Hepatocyte (in vitro differentiated cells): Measurements from ENCODE around the gene PDCD6IP. TPM values are rescaled to one million over a fixed set of nuclear protein-coding genes. Genes with fewer than 3 reads are reported as not detected.
A peak's percentile ranks its signal among the peaks of the same experiment; 100 is the strongest.

ENCODE experiments used
- DNase-seq: peaks from one replicate; pipeline ENCODE4 v3.0.0-alpha.2; 2016; ENCODE audit warnings: low spot score
- H2AFZ ChIP-seq: fragments of 200-600 bp; sonication (generic); 2 replicates; pipeline ENCODE4 v1.6.0; 2016; ENCODE audit warnings: antibody characterized with exemption, mild to moderate bottlenecking
- H3K27ac ChIP-seq: fragments of 200-600 bp; sonication (generic); 2 replicates; pipeline ENCODE4 v1.5.1; 2016; ENCODE audit warnings: mild to moderate bottlenecking
- H3K27me3 ChIP-seq: fragments of 200-600 bp; sonication (generic); 2 replicates; pipeline ENCODE4 v1.6.1; 2016
- H3K36me3 ChIP-seq: fragments of 200-600 bp; sonication (generic); replicated peaks from 2 replicates; pipeline ENCODE4 v1.5.1; 2016; ENCODE audit warnings: low read depth; ENCODE audit not compliant: insufficient read depth
- H3K4me1 ChIP-seq: fragments of 200-600 bp; sonication (generic); 2 replicates; pipeline ENCODE4 v1.5.1; 2016; ENCODE audit warnings: mild to moderate bottlenecking, moderate library complexity; ENCODE audit not compliant: insufficient read depth
- H3K4me2 ChIP-seq: fragments of 200-600 bp; sonication (generic); 2 replicates; pipeline ENCODE4 v1.6.0; 2016
- H3K4me3 ChIP-seq: fragments of 200-600 bp; sonication (generic); 2 replicates; pipeline ENCODE4 v1.5.1; 2016; ENCODE audit warnings: mild to moderate bottlenecking
- H3K79me2 ChIP-seq: fragments of 200-600 bp; sonication (generic); 2 replicates; pipeline ENCODE4 v1.6.0; 2017; ENCODE audit warnings: mild to moderate bottlenecking
- H3K9me2 ChIP-seq: fragments of 200-600 bp; sonication (generic); replicated peaks from 2 replicates; pipeline ENCODE4 v1.6.0; 2017; ENCODE audit warnings: mild to moderate bottlenecking; ENCODE audit not compliant: insufficient read depth
- H3K9me3 ChIP-seq: fragments of 200-600 bp; sonication (generic); 2 replicates; pipeline ENCODE4 v1.5.1; 2016; ENCODE audit warnings: low read depth, mild to moderate bottlenecking
- H4K20me1 ChIP-seq: fragments of 200-600 bp; sonication (generic); 2 replicates; pipeline ENCODE4 v1.6.0; 2016; ENCODE audit warnings: mild to moderate bottlenecking; ENCODE audit not compliant: insufficient read depth, poor library complexity, severe bottlenecking
- CTCF ChIP-seq: fragments of 200-600 bp; sonication (generic); IDR thresholded peaks from 2 replicates; pipeline ENCODE4 v1.5.1; 2016; ENCODE audit warnings: antibody characterized with exemption, mild to moderate bottlenecking; ENCODE audit not compliant: poor library complexity
- EZH2 ChIP-seq: fragments of 200-600 bp; sonication (generic); IDR thresholded peaks from 2 replicates; pipeline ENCODE4 v1.6.1; 2016; ENCODE audit warnings: antibody characterized with exemption, mild to moderate bottlenecking, borderline replicate concordance
- EZH2phosphoT487 ChIP-seq: fragments of 200-600 bp; sonication (generic); IDR thresholded peaks from one replicate; pipeline ENCODE4 v1.6.1; 2018; ENCODE audit warnings: antibody characterized with exemption, mild to moderate bottlenecking, low read depth, moderate library complexity; ENCODE audit not compliant: unreplicated experiment, severe bottlenecking
- WGBS: methylation state at CpG from one replicate; pipeline ENCODE4 v1.1.6; 2016; ENCODE audit warnings: low lambda C conversion rate; ENCODE audit errors: missing lambda C conversion rate; 5-methylcytosine and 5-hydroxymethylcytosine counted together
- polyA plus RNA-seq: library from polyadenylated mRNA; unstranded; fragments of >200 nt; fragmentation: Nextera tagmentation; extraction: Ambion mirVana; gene quantifications from 2 replicates; pipeline ENCODE4 v1.2.1, GENCODE V29; 2016
- total RNA-seq: library from RNA; depleted of rRNA; stranded (reverse); fragments of >200 nt; gene quantifications from 2 replicates; pipeline ENCODE4 v1.2.3, GENCODE V29; 2014

Gene PDCD6IP
- total and polyA plus RNA-seq, 2 experiments from 2014 or later, result 83.6 to 121 TPM

- no peak overlapping the region for H2AFZ ChIP-seq
- WGBS, result 78% methylated on average over 6 of the region's 6 CpGs
- TF ChIP-seq CTCF (no peak), EZH2phosphoT487 (no peak), EZH2 (no peak)
- H3K4me3 ChIP-seq, result no peak overlapping the region
- peak; percentile 30 for DNase-seq
- no peaks in the 10 kb centered on the region for H3K36me3 ChIP-seq
- no peaks in the 10 kb centered on the region for H3K27me3 ChIP-seq
- H3K27ac ChIP-seq, result peak overlapping the region; percentile 22
- no peaks in the 10 kb centered on the region for H3K9me2 ChIP-seq
- no peaks in the 10 kb centered on the region for H3K9me3 ChIP-seq
- H4K20me1 ChIP-seq, result peaks cover 75% of the 10 kb centered on the region
- peaks cover 100% of the 10 kb centered on the region for H3K79me2 ChIP-seq
- peaks cover 15% of the 10 kb centered on the region for H3K4me1 ChIP-seq
- H3K4me2 ChIP-seq, result no peak overlapping the region
Observed at GRCh38 chr3:33803894-33804526, 5.6 kb downstream of the PDCD6IP start.

- WGBS, result 91% methylated on average over 2 of the region's 2 CpGs
- no peak for DNase-seq
Observed at GRCh38 chr3:33807191-33807590, 8.8 kb downstream of the PDCD6IP start.

GRCh38 chr3:33808559-33808958, 10.1 kb downstream of the PDCD6IP start:
- H3K9me3 ChIP-seq, result no peaks in the 10 kb centered on the region
- H3K27me3 ChIP-seq, result no peaks in the 10 kb centered on the region
- no peak overlapping the region for H3K27ac ChIP-seq
- no peaks in the 10 kb centered on the region for H3K36me3 ChIP-seq
- H3K79me2 ChIP-seq, result peaks cover 93% of the 10 kb centered on the region
- DNase-seq, result no peak
- peaks cover 79% of the 10 kb centered on the region for H4K20me1 ChIP-seq
- H3K4me3 ChIP-seq, result no peak overlapping the region
- H3K9me2 ChIP-seq, result no peaks in the 10 kb centered on the region
- H3K4me1 ChIP-seq, result peaks cover 8% of the 10 kb centered on the region
- no peak overlapping the region for H3K4me2 ChIP-seq
- no peak overlapping the region for H2AFZ ChIP-seq
- TF ChIP-seq EZH2phosphoT487, result no peak
- no peak for TF ChIP-seq EZH2
- no peak for TF ChIP-seq CTCF
- WGBS, result 96% methylated on average over 5 of the region's 5 CpGs

More at GRCh38 chr3:33807191-33807590, 8.8 kb downstream of the PDCD6IP start:
- TF ChIP-seq EZH2phosphoT487 (no peak), CTCF (no peak), EZH2 (no peak)
- peaks cover 82% of the 10 kb centered on the region for H4K20me1 ChIP-seq
- H3K4me2 ChIP-seq, result no peak overlapping the region
- H3K27ac ChIP-seq, result no peak overlapping the region
- H3K4me3 ChIP-seq, result no peak overlapping the region
- no peaks in the 10 kb centered on the region for H3K27me3 ChIP-seq
- no peaks in the 10 kb centered on the region for H3K9me2 ChIP-seq
- H2AFZ ChIP-seq, result no peak overlapping the region
- H3K36me3 ChIP-seq, result no peaks in the 10 kb centered on the region
- H3K4me1 ChIP-seq, result peaks cover 8% of the 10 kb centered on the region
- H3K79me2 ChIP-seq, result peaks cover 100% of the 10 kb centered on the region
- H3K9me3 ChIP-seq, result no peaks in the 10 kb centered on the region
